Inflammatory macrophage treated with lipopolysaccharide for 4 hours (primary cell): ENCODE data around the gene UVRAG.

Experiments used
- DNase-seq: peaks from one replicate; pipeline ENCODE4 v3.0.0-alpha.2; 2020

The UVRAG gene

DNA sequence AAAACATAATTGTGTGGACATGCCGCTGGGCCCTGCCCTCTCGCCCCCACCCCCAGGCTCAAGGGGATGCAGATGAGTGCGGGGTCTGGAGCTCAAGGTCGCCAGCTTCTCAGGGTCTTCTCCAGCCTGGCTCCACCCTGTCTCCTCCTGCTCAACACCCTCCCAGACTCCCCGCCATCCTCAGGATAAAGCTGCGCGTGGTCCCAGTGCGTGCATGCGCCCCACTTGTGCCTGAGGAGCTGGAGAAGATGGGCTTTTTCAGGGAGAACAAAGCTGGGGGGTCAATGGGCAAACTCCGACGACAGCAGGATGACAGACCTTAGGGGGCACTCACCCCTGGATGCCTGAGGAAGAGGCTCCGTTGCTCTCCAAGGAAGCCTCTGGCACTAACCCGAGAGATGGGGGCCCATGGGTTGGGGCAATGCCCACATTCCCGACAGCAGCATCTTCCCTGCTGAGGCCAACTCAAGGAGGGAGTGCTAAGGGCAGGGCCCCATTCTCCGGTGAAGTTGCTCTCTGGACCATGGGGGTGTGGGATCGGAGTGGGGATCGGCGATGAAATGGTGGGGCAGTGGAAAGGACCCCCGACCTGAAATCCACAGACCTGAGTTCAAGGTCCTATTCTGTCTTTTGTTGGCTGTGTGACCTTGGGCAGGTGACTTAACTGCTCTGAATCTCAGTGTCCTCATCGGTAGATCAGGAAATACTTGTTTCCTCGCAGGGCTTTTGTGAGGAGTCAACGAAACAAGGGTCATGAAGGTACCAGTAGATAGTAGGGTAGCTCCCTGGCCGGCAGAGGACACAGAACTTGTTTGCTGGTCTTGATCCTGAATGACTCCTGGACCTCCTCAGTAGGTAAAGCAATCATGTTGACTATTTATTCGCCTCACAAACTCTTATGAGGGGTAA lies 343.6 kb downstream of the UVRAG start:
- no peak for DNase-seq

DNA sequence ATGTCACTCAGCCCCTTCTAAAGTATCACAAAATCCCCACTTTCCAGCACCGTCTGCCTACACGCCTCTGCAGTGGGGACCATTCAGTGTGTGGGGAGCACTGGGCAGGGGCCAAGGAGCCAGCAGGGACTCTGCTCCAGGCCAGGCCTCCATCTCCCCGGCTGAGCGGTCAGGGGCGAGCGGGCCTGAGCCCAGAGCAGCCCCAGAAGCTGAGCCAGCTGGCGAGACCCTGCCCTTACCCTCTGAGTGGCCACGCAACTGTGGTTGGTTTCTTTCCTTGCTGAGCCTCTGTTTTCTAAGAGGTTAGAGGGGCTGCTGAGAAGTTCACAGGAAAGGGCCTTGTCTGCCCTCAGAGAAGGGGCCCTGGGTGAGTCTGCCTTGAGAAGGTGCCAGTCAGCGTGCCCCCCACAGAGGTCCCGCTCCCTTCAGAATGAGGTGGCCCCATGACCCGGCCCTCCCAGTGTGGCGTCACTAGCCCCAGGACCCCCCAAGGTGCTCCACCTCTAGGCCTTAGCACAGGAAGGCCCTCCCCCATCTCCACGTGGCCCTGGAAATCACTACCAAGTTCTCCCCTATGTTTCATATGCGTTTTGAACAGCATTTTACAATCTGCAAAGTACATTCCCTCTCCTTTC lies 344.4 kb downstream of the UVRAG start:
- DNase-seq = no peak

DNA sequence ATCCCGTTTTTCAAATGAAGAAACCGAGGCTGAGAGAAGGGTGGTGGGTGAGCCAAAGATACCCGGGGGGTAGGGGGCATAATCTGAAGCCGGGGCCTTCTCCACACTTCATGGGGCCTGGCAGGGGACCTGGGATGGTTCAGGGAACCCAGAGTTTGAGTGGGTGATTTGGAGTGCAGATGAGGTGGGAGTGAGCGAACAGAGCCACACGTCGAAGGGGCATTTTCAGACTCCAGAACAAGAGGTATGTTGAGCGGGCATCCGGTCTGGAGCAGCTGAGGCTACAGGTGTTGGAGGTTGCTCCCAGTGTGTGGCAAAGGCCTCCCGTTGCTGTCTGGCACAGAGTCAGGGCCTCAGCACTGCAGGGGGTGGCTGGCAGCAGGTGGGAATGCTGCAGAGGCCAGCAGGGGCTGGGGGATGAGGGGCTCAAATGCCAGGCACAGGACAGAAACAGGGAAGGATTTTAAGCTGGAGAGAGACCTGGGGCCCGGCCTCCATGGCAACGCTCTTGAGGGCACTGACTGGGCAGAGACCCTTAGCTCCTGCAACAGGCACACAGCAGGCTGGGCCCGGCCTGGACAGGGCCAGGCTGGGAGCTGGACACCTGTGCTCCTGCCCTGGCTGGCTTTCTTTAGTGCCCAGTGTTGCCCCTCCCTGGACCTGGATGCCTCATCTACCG lies 345.1 kb downstream of the UVRAG start:
- no peak for DNase-seq

DNA sequence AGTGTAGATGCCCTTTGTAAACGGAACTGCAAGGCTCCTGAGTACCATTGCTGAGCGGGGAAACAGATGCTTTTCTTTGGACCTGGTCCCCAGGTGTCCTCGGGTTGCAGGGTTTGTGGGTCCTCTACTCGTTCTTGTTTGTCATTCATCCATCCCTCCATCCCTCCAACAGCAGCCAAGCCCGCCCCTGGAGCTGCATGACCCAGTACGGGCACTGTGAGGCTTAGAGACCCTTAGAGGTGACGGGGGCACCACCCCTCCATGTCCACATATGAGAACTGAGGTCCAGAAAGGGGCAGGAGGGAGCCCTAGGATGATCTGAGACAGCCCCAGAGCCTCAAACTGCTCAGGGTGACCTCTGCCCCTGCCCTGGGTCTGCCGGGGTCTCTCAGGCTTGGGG lies 345.8 kb downstream of the UVRAG start:
- no peak for DNase-seq

DNA sequence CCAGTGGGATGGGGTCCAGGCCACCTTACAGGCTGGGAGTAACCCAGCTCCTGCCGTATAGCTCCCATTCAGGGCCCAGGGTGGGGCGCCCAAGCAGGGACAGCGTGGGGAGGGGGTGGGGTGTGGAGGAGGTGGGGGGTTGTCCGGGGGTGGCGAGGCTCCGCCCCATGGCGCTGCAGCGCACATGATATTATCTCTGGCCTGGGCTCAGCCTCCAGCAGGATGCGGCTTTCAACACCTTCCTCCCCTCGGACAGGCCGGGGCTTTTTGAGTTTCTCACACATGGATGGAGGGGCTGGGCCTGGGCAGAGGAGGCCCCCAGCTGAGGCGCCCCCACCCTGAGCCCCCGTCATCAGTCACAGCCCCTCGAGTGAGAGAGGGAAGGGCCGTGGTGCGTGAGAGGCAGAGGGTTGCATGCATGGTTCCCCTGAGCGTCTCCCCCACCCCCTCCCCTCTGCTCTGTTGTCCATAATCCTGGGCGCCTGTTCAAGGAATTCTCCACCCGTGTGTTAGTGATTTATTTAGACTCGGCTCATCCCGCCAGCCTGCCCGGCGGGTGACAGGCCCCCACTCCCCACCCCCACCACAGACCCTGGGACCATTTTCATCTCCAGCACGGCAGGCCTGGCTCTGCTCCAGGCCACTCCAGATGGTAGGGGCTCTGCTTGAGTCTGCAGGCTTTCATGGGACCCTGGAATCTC lies 346.4 kb downstream of the UVRAG start:
- DNase-seq = no peak

DNA sequence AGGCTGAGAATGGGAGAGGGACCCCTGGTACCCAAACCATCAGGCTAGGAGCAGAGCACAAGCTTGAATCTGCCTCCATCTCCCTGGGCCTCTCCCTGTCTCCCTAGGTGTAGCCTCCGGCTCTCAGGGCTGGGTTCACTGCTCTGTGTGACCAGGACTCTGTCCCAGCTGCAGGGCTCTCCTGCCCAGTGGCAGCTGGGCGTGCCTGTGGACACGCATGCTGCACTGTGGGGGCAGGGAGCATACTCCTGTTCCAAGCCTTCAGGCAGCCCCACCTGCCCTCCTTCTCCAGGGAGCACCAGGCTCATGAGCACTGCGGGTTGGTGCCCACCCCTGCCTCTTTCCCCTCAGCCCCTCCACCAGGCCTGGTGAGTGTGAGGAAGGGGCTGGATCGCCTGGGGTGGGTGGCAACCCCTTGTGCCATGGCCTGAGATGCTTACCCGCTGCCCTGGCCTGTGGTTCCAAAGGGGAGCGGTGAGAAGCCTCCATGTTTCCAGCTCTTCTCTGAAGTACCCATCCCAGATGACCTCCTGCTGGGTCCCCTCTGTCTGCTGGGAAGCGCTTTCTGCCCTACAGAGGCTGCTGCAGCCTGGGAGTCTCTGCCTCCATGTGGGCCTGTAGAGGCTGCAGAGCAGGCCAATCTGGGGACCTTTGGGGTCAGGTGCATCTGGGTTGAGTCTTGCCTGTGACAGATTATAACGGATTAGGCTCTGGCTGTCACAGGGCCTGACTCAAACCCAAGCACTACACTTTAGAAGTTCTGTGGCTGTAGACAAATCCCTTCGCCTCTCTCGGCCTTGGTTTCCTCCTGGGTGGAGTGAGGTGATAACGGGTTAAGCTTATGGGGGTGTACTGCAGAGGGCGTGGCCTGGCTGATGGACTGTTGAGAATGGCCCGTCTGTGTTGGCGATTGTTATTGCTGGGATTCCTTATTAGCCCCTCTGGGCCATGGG lies 347.6 kb downstream of the UVRAG start:
- DNase-seq = no peak

DNA sequence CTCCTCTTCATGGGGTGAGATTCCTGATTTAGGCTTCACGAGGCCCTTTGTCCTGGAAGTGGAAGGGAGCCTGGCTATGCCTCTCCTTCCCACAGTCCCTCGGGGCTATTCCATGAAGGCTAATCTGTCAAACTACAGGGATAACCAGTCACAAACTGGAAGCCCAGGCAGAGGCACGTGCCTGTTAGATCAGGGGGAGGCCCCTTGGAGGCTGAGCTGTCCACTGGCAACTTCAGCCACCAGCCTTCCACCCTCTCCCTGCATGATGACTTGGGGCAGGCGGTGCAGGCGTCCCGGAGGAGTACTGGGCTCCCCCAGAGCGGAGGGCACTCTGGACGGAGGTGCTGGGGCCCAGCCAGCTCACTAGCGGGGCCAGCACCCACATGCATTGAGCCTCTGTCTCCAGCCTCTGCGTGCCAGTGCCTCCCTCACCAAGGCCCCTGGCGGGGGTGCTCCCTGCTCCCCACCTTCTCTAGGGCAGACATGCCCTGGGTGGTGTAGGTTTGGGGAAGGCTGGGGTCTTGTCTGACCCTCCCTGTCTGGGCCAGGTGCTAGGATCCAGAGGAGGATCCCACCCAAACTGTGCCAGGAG lies 348.4 kb downstream of the UVRAG start:
- no peak for DNase-seq

DNA sequence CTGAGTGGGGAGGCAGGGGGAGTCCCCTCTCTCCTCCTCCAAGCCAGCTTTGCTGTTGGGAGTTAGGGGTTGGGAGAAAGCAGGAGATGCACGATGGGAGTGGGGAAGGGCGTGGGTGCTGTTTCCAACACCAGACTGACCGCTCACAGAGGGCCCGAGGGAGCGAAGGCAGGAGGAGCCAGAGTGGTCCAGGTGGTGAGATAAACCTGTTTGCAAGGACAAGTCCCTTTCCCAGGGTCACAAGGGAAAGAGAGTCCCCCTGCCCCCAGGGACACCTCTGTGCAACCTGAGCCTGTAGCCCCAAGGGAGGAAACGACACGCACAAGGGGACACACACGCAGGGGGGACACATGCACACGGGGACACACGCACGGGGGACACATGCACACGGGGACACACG lies 349.1 kb downstream of the UVRAG start:
- no peak for DNase-seq

DNA sequence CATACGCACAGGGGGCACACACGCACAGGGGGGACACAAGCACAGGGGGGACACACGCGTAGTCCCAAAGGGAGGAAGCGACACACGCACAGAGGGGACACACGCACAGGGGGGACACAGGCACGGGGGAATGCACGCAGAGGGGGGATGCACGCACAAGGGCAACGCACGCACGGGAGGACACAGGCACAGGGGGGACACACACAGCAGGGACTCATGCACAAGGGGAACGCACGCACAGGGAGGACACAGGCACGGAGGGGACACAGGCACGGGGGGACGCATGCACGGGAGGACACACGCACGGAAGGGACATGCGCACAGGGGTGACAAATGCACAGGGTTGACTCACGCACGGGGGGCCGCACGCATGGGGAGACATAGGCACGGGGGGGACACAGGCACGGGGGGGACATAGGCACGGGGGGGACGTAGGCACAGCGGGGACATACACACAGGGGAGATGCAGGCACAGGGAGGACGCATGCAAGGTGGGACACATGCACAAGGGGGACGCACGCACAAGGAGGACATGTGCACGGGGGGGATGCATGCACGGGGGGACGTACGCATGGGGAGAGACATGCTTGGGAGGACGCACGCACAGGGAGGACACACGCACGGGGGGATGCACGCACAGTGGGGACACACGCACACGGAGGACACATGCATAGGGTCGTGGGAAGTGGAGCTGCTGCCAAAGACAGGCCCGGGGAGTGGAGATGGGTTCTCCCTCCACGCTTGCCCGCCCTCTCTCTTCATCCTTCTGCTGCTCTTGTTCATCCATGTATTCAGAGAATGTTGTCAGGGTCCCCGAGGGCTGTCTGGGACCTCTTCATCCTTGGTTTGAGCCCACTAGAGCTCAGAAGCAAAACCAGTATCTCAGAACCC lies 350.1 kb downstream of the UVRAG start:
- no peak for DNase-seq

DNA sequence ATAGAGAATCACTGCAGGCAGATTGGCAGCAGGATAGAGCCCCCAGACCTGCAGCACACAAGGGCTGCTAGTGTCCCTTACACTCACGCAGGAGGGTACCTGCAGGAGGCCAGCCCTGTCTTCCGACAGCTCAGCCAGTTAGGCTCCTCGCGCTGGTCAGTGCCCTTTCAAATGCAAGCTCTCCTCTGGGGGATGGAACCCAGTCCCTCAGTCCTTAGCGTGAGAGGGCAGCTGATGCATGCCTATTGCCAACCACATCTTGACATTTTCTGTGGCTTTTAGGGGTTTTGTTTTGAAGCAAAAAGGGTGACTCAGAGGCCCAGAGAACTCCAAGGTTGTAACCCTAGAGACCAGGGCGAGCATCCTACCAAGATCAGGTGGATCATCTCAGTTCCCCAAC lies 351.3 kb downstream of the UVRAG start:
- DNase-seq = no peak

DNA sequence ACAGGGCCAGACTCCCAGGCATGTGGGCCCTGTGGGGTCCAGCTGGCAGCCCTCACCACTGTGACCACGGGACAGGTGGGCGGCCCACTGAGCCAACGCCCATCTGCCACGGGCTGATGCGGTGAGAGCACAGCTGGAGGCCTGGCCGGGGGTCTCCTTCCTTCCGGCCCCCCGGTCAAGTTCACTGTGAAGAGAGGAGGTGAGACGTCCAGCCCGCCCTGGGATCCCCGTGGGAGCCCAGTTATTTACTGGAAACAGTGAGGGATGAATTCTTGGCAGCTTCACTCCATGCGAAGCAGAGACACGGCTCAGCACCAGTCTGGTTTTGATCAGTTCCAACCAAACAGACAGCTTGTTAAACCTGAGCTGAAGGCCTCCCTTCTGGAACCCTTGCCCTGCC lies 352.6 kb downstream of the UVRAG start:
- DNase-seq = no peak

DNA sequence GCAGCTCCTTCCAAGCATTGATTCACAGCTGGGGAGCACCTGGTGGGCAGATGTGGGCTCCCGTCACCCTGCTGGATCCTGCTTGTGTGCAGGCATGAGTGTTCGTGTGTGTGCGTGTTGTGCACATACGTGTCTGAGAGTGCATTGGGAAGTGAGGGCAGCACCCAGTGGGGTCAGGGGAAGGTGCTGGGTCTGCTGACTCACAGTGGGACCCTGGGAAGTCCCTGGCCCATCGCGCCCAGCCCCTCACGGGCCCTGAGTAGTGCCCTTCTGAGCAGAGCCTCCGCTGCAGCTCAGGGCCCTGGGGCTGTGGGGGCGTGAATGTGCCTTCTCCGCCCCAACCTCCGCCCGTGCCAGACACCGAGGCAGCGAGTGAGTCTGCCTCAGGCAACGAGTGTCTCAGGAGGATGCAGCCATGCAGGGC lies 354.5 kb downstream of the UVRAG start:
- no peak for DNase-seq

DNA sequence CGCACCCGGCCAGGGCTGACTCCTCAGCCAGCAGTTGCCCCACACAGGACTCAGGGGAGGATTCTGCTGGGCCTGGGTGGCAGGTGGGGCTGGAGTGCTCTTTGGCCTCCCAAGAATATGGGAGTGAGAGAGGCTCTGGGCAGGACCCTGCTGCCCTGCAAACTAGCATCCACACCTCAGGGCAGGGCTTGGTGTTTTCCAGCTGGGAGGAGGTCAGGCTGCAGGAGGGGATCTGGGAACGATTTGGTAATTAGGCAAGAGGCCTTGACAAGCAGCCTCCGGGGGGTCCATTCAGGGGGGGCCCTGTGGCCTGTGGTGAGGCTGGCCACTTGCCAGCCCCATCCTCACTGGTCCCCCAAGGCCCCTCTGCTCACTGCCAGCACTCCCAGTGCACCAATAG lies 355.5 kb downstream of the UVRAG start:
- DNase-seq = no peak

DNA sequence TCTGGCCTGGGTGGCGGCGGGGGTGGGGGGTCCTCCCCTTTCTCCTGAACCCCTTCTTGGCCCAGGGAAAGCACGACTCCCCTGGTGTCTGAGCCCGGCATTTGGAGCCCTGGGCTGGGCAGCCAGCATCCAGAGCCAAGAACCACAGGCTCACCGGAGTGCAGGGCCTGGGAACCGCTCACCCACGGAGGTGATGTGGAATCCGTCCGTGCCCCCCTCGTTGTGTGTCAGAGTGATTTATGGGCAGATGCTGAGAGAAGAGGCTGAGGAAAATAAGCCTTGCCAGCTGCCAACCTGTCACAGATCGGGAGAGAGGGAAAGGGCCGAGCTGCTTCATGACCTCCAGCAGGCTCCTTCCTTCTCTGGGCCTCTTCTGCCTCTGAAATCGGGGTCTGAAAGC lies 357.6 kb downstream of the UVRAG start:
- DNase-seq = no peak

DNA sequence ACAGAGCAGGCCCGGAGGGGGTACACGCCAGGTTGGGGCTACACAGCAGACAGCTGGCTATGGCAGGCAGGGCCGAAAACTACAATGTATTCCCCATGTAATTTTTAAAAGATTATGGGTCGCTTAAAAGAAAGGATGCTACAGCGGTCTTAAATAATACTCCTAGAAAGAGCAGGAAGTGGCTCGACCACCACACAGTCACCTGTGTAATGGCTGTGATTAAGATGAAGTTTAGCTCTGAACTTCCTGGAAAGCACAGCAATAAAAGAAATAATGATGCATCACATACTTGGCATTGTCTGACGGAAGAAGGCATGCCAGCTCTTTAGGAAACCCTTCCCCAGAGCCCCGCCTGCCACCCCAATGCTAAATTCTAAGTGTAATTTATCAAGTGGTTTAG lies 358.7 kb downstream of the UVRAG start:
- DNase-seq = no peak

DNA sequence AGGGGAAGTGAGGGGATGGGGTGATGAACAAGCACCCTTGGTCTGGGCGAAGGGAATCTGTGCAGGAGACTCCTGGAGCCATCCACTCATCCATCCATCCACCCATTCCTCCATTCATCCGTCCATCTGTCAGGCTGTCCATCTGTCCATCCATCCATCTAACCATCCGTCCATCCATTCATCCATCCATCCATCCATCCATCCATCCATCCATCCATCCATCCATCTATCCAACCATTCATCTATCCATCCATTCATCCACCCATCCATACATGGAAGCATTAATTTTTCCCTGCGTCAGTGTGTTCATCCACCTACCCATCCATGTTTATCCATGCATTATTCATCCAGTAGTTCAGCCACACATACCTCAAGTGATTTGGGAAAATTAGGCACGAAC lies 359.3 kb downstream of the UVRAG start:
- no peak for DNase-seq

DNA sequence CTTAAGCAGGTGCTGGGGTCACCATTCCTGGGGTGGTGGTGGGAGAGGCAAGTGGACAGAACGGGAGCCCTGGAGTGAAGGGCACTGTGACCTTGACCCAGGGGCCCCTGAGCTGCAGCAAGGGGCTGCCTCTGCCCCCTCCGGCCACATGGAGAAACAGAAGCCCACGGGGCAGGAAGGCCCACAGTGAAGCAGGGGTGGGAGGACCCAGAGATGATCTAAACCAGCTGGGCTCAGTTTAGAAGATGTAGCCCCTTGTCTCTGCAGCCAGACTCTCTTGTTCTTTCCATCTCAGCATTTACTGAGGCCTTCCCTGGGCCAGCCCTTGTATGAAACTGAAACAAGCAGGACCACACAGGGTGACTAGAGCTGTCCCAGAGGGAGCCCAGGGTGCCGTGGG lies 360.8 kb downstream of the UVRAG start:
- no peak for DNase-seq

DNA sequence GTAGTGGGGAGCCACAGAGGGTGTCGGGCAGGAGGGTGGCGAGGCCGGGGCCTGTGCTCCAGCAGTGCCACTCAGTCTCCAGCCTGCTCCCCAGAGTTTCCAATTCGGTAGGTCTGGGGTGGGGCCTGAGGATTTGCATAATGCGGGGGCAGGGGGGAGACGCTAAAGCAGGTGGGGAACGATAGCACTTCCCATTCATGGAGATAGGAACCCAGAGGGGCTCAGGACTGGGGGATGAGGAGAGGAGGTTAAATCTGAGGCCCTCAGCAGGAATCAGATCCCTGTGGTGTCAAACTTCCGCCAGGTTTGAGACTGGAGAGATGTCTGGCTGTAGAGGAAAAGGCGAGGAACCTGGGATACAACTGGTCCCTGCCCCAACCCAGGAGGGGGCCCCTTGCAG lies 361.5 kb downstream of the UVRAG start:
- no peak for DNase-seq

DNA sequence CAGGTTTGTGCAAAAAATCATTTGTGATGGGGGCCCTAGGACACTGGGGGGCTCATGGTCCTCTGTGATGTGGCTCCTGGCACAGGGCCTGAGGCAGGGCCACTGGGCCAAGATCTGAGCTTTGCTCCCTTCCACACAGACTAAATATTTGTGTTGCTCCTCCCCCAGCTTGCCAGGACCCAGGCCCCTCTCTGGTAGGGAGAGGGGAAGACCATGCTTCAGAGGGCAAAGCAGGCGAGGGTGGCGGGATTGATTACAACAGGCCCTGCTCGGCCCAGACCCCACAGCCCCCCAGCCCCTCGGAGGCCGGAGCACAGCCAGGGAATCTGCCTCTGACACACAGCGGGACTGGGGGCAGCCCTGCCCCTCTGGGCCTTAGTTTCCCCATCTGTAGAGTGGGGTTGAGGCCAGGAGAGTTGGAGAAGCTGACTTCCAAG lies 362.3 kb downstream of the UVRAG start:
- DNase-seq = no peak

DNA sequence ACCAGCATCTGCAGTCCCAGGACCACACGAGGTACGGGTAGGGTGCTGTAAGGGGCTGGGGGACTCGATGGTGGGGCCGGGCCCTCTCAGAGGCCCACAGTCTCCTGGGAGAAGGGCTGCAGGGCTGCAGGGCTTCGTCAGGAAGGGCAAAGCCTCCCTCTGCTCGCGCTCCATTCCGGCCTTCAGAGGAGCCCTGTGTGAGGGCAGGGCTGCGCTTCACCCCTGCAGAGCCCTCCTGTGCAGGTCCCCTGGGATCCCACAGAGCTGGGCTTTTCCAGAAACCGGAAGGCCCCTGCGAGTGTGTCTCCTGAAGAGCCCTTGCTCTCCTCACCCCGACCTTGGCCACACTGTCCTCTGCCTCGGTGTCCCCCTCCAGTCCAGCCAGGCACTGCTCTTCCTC lies 364.1 kb downstream of the UVRAG start:
- DNase-seq = no peak

DNA sequence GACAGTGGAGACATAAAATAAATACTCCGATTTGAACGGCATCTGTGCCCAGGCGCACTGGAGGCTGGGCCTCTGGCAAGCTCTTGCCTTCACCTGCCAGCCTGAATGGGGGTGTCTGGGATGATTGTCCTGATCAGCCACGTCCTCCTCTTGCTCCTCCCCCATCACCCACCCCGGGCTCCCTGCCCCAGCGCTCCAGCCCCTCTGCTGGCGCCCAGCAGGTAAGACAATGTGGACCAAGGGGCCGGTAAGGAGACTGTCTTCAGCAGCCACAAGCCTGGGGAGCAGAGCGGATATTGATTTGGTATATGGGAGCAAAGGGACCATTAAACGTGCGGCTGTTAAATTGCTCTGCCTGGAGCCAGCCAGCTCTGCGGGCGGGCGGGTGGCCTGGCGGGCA lies 366.4 kb downstream of the UVRAG start:
- no peak for DNase-seq
